K562 (cell line): ENCODE data around the gene ARFGEF2.

ENCODE experiments used
- BRD9 ChIP-seq: fragments of 450-650 bp; IDR thresholded peaks from 2 replicates; pipeline ENCODE4 v1.6.1; 2018; ENCODE audit warnings: low read depth; ENCODE audit not compliant: partially characterized antibody
- EZH2 ChIP-seq: IDR thresholded peaks from 2 replicates; pipeline ENCODE4 v1.6.1; 2012; ENCODE audit warnings: low read depth, mild to moderate bottlenecking, inconsistent platforms, low read length, borderline replicate concordance
- ZNF24 ChIP-seq: fragments of 450-650 bp; IDR thresholded peaks from 2 replicates; pipeline ENCODE4 v1.6.1; 2016
- TF ChIP-seq, protein P1 (sequence below), 3 experiments: IDR thresholded peaks in 2 of 3; conservative IDR thresholded peaks in 1 of 3; 2 replicates each; pipeline ENCODE4 v1.5.1; 2011 to 2012; ENCODE audit warnings: low read length in 3 of 3, mild to moderate bottlenecking in 3 of 3, control low read depth in 2 of 3, improper control_type of control experiment in 1 of 3, inconsistent platforms in 1 of 3, low read depth in 1 of 3, mixed read lengths in 1 of 3, moderate library complexity in 1 of 3; ENCODE audit not compliant: insufficient read depth in 2 of 3
- TF ChIP-seq, protein P2 (sequence below): fragments of 450-650 bp; formaldehyde crosslinking; IDR thresholded peaks from 2 replicates; pipeline ENCODE4 v1.4.0; 2022; ENCODE audit warnings: missing genetic modification characterization

DNA sequence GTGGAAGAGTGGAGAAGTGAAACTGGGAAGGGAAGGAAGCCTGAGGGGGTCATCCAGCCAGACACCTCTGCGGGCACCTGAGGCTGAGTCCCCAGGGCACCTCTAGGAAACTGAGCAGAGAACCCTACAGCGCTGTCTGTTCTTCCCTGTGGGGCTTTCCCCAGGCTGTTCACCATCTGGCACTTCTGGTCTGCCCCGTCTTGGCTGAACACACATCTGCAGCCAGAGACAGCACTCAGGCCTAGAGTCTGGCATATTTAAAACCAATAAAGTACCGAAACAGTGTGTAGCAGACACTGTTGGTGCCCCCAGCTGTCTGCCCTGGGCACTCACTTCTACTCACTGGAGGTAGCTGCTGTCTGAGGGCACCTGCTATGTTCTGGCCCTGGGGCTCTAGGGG, 9.4 kb upstream of the ARFGEF2 start:
- TF ChIP-seq, protein P1, sequence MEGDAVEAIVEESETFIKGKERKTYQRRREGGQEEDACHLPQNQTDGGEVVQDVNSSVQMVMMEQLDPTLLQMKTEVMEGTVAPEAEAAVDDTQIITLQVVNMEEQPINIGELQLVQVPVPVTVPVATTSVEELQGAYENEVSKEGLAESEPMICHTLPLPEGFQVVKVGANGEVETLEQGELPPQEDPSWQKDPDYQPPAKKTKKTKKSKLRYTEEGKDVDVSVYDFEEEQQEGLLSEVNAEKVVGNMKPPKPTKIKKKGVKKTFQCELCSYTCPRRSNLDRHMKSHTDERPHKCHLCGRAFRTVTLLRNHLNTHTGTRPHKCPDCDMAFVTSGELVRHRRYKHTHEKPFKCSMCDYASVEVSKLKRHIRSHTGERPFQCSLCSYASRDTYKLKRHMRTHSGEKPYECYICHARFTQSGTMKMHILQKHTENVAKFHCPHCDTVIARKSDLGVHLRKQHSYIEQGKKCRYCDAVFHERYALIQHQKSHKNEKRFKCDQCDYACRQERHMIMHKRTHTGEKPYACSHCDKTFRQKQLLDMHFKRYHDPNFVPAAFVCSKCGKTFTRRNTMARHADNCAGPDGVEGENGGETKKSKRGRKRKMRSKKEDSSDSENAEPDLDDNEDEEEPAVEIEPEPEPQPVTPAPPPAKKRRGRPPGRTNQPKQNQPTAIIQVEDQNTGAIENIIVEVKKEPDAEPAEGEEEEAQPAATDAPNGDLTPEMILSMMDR (IDR thresholded peaks at IDR 0.05 in 2 of 3, conservative IDR thresholded peaks at IDR 0.05 in 1 of 3; ENCODE audit: insufficient read depth in 2 of 3, low read depth in 1 of 3, low read length in 3 of 3) = no peak
- TF ChIP-seq, protein P2, sequence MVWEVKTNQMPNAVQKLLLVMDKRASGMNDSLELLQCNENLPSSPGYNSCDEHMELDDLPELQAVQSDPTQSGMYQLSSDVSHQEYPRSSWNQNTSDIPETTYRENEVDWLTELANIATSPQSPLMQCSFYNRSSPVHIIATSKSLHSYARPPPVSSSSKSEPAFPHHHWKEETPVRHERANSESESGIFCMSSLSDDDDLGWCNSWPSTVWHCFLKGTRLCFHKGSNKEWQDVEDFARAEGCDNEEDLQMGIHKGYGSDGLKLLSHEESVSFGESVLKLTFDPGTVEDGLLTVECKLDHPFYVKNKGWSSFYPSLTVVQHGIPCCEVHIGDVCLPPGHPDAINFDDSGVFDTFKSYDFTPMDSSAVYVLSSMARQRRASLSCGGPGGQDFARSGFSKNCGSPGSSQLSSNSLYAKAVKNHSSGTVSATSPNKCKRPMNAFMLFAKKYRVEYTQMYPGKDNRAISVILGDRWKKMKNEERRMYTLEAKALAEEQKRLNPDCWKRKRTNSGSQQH = no peak
- TF ChIP-seq EZH2 (no peak), ZNF24 (no peak), BRD9 (no peak)
